GM10847 (cell line): ENCODE measurements around the gene NXPH1.

Source experiments
- POLR2A ChIP-seq: IDR thresholded peaks from 2 replicates; pipeline ENCODE4 v1.6.1; 2011; ENCODE audit not compliant: insufficient read length; ENCODE audit errors: extremely low read depth

NXPH1 gene

DNA sequence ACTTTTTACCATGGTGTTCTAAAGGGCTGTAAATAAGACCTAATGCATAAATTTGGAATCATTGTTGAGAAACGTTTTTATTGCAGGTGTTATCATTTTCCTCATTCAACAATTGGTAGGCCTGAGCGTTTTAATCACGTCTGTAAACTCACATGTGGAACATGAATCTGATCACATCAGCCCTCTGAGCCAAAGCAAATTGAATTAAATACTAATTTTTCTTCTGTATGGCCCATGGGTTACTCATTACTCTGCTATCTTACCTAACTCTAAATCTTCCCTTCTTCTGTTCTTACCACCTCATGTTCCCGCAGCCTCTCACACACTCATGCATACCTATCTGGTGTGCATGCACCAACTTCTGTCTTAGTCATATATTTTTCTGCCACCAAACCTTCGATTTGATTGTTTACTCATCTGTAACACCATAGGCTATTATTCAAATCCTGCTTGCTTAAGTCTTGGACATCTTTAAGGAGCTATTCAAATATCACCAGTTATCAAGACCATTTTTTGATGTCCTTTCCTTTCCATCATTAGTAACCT, 82.3 kb downstream of the NXPH1 start:
- no peak for TF ChIP-seq POLR2A

DNA sequence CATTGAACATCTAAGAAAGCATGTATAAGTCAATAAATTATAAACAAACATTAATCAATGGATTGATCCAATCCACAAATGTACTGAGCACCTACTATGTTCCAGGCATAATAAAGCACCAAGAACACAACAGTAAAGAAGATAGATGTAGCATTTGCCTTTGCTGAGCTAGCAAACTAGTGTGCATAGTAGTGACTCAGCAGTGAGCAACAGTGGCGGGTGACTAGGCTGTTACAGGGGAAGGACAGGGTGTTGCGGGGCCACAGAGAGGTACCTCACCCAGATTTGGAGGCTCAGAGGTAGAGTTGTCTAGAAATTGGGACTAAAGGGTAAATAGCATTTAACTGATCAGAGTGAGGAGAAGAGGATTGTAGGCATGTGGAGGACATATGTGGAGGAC, 83.6 kb downstream of the NXPH1 start:
- TF ChIP-seq POLR2A, result no peak

DNA sequence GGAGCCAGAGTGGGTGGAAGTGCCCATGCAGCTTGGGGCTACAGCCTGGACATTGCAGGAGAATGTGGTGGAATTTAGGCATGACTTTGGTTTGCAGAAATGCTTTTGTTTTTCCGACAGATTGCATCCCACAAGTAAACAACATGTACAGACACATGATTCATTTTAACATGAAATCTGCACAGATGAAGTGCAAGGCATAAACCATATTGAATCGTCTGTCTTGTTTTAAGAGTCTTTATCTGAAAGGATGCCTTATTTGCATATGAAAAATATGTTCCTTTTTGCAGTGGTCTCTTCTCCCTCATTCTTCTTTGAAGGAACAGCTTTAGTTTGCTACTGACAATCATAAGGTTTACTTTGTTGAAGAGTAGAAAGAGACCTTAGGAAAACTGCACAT, 94.9 kb downstream of the NXPH1 start:
- no peak for TF ChIP-seq POLR2A

DNA sequence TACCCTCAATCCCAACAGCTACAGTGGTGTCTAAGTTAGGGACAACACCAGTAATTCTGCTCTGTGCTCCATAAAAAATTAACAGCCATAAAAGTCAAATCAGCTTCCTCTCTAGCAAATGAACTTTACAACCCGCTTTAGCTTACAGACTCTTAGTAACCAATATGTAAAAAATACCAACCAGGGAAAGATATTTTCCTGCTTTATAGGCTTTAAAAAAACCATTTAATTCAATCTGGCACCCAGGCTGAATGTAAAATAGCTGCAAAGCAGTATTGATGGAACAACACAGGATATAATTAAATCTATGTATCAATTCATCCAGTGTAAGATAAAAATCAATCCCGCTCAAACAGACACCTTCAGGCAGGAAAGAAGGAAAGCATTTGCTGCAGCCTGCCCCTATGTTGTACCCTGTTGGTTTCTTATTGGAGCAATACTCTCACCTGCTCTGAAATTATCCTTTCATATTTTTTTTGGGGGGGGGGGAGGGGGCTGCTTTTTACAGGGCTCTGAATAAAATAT, 98.6 kb downstream of the NXPH1 start:
- TF ChIP-seq POLR2A, result no peak

DNA sequence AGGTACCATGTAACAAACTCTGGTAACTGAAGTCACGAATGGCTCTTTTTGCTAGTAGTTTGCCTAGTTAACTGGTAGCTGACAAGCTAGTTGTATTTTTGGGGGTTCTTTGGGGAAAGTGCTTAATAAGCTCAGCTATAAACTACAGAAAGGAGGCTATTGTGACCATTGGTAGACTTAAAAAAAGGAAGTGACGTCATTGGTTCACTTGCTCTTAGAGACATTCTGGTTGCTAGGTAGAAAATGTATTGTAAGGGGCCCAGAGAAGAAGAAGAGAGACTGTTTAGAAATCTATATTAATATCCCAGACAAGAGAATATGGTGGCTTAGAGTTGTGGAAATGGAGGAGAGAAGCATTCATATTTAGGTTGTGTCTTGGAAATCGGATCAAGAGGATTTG, 103.0 kb downstream of the NXPH1 start:
- no peak for TF ChIP-seq POLR2A

DNA sequence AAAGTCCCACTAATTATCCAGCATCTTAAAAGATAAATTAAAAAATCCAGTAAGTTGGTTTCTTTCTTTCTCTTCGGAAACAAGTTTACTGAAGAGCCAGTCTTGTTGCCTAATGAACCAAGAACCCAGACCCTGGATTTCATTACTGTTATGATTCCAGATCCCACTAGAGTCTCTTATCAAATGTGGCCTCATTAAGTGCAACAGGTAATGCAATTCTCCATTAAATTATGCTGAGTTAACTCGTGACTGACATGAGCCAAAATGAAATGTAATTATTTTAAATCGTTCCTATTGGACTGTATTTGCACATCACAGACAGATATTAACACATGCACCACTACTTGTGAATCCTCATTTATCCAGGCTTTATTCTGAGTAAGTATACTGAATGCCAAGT, 115.6 kb downstream of the NXPH1 start:
- TF ChIP-seq POLR2A, result no peak

DNA sequence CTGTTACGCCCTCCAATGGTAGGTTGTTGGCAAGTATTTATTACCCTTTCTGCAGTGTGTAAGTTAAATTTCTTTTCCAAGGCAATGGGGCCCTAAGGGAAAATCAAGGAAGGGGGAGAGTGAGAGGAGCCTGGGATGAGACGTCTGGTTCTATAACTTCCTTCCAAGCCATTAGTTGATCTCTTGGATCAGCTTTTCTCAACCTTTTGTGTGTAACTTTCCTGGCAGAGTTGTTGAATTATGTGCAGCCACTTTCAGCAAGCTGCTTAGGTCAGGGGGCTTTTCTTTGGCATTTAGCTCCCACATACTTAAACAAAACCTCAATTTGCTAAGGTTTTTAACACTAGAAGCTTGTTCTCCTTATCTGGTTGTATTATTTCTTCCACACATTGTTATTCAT, 127.1 kb downstream of the NXPH1 start:
- no peak for TF ChIP-seq POLR2A

DNA sequence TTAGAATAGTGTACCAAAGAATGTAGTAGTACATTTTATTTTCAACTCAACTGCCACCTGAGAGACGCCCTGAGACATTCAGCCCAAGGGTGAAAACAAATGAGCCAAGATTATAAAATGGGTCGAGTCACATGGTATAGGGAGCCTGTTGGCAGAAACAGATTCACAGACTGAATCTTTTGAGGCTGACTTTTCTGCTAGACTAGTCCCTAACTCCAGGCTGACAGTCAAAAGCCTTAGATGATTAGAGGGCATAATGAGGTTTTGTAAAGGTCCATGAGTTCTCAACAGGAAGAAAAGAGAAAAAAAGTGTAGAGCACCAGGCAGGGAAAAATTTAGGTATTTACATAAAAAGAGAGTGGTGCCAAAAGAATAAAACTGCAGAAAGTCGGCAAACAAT, 128.0 kb downstream of the NXPH1 start:
- TF ChIP-seq POLR2A, result no peak

DNA sequence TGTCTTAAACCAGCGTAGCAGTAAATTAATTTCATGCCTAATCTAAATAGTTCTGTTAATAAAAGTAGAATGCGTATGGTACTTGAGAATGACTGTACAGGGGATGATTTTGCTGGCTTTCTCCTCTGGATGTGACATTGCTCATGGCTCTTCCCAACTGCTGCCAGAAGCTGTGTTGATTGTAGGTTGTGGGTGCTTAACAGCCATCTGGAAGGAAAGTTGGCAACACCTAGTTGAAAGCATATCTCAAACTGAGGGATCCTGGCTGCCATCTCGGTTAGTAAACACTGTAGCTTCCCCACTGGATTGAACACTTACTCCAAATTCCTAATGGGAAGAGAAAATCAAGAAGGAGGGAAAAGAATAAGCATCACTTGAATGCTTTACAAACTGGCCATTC, 130.9 kb downstream of the NXPH1 start:
- no peak for TF ChIP-seq POLR2A

DNA sequence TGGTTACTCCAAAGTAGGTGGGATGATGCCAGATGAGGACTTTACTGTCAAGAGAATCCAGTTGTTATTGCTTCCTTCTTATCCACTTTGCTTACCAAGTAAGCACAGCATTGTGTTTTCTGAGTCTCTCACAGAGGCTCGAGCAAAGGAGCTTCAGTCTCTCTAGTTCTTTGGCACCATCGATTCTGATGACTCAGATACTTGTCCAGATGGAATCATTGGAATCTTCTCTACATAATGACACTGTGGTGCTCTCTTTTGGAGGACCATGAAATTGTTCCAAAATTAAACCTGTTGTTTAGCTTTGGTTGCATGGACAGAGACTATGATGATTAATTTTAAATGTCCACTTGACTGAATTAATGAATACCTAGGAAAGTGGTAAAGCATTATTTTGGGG, 132.6 kb downstream of the NXPH1 start:
- no peak for TF ChIP-seq POLR2A

DNA sequence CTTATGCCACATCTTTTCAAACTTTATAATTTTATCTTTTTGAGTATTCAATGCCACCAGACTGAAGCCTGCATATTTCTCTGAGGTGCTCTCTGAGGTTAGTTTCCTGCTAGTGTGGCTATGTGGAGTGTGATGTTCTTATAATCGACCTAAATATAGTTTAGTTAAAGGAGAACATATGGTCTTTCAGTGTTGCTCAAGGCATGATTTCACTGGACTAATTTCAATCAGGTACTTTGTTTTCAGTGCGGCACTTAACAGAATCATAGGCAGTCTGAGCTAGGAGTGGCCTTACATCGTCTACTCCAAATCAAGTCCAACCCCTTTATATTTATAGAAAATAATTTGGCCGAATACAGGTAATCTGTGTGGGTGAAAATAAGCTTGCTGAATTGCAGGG, 134.2 kb downstream of the NXPH1 start:
- no peak for TF ChIP-seq POLR2A

DNA sequence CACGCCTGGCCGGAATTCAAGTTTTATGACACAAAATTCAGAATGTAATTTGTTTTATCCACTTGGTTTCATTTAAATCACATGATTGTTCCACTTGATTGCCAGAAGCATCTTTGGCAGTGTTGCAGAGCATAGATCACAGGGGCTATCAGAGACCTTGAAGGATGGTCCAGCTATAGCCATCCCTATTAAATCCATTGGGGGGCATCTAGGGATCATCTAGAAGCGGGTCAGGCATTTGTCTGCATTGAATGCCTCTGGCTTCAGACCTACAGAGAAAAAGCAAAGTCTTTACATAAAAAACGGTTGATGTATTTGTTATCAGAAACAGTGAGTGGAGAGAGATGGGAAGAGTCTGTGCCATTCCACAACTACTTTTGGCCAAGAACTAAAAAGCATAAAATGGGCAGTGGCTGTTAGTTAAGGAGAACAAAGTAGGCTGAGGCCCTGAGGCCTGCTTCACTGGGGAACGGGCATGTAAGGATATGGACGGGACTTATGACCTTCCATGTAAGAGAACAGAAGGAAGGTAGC, 146.3 kb downstream of the NXPH1 start:
- TF ChIP-seq POLR2A, result no peak

DNA sequence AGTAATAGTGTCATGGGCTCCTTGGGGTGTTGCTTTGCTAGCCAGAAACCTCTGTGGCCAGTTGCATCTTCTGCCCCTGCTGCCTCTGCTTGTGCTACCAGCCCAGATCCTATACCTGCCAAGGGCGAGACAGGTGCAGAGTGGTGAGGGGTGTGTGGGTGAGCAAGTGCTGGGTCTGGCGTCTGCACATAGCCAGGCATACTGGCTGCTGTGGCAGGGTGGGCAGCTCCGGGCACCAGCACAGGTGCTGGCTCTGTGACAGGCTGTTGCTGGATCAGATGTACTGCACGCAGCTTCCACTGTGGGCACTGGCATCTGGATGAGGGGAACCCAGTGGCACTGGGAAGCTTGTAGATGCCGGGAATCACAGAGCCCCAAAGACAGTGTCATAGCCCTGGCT, 148.4 kb downstream of the NXPH1 start:
- TF ChIP-seq POLR2A, result no peak

DNA sequence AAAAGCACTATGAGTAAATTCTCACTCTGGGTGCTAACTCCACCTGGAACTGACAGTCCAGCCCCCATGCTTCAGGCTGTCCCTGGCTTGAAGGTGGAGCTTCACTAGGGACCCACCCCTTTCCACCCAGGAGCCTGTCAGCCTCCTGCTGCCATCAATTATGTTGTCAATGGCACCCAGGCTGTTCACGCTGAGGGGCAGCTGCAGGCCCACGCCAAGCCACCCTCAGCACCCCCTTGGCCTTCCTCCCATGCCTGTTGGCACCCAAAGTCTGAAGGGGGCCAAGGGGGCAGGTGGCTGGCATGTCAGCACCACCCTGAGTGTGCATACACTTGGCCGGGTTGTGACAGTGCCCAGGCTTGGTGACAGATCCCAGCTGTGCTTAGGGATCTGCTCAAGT, 149.3 kb downstream of the NXPH1 start:
- no peak for TF ChIP-seq POLR2A

DNA sequence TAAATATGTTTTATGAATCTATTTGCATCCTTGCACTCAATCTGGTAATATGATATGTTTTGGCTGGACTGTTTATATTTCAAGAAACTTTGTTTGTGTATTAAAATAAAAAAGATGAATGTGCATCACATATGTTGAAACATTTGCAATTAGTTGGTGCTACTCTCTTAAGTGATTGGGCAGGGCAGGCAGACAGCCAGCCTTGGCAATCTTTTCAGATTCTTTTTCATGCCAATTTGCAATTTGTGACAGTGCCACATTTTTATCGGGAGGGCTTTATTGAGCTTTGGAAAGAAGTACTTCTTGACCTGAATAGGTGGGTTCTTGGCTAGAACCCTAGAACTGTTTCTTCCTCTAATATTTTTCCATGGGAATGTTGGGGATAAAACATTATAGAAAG, 152.2 kb downstream of the NXPH1 start:
- TF ChIP-seq POLR2A, result no peak

DNA sequence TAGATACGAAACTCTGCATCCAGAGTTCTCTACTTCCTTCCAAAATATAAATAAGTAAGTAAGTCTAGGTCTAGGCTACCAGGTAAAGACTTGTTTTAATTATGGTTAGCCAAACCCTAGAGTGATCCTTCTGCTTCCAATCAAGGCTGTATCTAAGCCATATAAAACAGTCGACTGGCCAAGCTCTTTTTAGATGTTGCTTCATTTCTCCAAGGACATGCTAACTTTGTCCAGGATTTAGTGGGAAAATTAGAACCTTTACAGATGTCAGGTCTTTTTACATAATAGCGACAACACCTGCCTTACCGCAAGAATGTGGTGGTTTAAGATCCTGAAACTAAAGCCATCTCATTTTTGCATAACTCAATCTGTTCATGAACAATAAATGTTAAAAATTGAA, 156.8 kb downstream of the NXPH1 start:
- no peak for TF ChIP-seq POLR2A

DNA sequence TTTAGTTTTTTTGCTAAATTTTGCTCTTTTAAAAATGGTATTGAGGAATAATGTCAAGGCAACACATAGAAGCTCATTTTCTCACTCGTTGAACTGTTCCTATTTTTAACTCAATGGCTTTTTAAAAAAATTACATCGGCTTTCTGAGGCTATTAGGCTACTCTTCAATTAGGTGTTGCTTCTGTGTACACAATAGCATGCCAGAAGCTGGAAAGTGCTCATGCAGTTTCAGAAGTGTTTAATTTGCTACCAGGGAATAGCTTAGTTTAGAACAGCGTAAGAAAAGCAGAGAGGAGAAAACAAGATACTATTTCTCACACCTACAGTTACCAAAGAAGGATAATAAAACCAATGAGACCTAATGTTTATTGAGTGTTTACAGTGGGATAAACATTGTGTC, 157.4 kb downstream of the NXPH1 start:
- TF ChIP-seq POLR2A, result no peak
